BLaER1 (cell line): ENCODE data around the gene NOXO1.
"Not testable (repeated sequence)": the region's sequence is repeated elsewhere in the genome, so short reads cannot be mapped to it uniquely, and the experiment has no call there.

Experiments used
- H3K27ac ChIP-seq: shearing (Covaris generic); formaldehyde crosslinking; 2 replicates; pipeline ENCODE4 v1.8.1; 2022
- H3K27me3 ChIP-seq: shearing (Covaris generic); formaldehyde crosslinking; 2 replicates; pipeline ENCODE4 v1.8.1; 2022
- H3K36me3 ChIP-seq: shearing (Covaris generic); formaldehyde crosslinking; 2 replicates; pipeline ENCODE4 v1.8.1; 2022
- H3K4me1 ChIP-seq: shearing (Covaris generic); formaldehyde crosslinking; 2 replicates; pipeline ENCODE4 v1.8.1; 2022
- H3K4me2 ChIP-seq: shearing (Covaris generic); formaldehyde crosslinking; 2 replicates; pipeline ENCODE4 v1.8.1; 2022
- H3K4me3 ChIP-seq: shearing (Covaris generic); formaldehyde crosslinking; 2 replicates; pipeline ENCODE4 v1.8.1; 2022
- H3K9ac ChIP-seq: shearing (Covaris generic); formaldehyde crosslinking; 2 replicates; pipeline ENCODE4 v1.8.1; 2022
- H3K9me3 ChIP-seq: shearing (Covaris generic); formaldehyde crosslinking; 2 replicates; pipeline ENCODE4 v1.8.1; 2022
- H4K20me1 ChIP-seq: shearing (Covaris generic); formaldehyde crosslinking; 2 replicates; pipeline ENCODE4 v1.8.1; 2022
- Cebpa-rat ChIP-seq: shearing (Covaris generic); IDR thresholded peaks from 2 replicates; pipeline ENCODE4 v1.8.1; 2022

NOXO1 gene

DNA sequence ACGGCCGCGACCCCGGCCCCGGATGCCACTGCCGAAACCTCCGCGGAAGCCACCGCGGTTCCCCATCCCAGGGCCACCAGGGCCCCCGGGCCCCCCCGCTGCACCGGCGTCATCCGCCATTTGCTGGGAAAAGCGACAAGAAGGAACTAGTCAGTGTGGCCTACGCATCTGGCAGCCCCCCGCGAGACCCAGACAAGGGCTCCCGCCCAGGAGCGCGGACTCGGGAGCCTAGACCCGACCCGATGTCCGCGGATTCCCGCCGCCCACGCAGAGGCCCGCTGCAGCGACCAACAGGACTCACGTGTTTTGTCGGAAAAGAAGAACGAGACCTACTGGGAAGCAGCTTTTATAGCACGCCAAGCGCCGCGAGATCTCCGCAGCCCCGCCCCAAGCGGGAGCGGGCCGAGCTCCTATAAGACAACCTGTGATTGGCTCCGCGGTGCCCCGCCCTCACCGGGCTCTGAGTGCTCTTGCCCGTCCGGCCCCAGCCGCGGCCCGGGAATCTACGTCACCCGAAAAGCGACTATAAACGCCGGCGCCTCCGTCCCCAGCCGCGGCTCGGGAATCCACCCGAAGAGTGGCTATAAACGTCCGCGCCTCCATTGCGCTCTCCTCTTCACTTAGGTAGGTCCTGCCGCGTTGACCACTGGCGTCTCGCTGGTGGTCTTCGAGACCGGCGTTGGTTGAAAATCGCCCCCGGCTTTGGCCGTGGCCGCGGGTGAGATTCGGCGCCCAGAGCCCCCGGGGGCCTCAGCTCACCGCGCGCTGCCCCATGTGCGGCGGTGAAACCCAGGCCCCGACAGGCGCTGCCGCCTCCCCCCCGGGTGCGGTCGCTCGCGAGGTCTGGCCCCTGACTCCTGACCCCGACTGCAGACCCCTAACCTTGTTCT, 16.5 kb downstream of the NOXO1 start, which contains the start of gene RPS2:
TSS of gene RPS2 (minus strand) at position 321 of the 890 bp plus-strand sequence. CDS start at position 120, 201 bp downstream.
- peaks cover 48% of the 10 kb centered on the region for H3K4me1 ChIP-seq
- peaks cover 44% of the 10 kb centered on the region for H4K20me1 ChIP-seq
- peaks cover 40% of the 10 kb centered on the region for H3K36me3 ChIP-seq
- peak within 1 kb of the TSS; percentile 97 for H3K9ac ChIP-seq
- H3K4me3 ChIP-seq = peak within 1 kb of the TSS; percentile 90
- peak within 1 kb of the TSS; percentile 98 for H3K4me2 ChIP-seq
- no peak for TF ChIP-seq Cebpa-rat
- no peaks in the 10 kb centered on the region for H3K27me3 ChIP-seq
- H3K27ac ChIP-seq = peak within 1 kb of the TSS; percentile 96
- H3K9me3 ChIP-seq = no peaks in the 10 kb centered on the region

DNA sequence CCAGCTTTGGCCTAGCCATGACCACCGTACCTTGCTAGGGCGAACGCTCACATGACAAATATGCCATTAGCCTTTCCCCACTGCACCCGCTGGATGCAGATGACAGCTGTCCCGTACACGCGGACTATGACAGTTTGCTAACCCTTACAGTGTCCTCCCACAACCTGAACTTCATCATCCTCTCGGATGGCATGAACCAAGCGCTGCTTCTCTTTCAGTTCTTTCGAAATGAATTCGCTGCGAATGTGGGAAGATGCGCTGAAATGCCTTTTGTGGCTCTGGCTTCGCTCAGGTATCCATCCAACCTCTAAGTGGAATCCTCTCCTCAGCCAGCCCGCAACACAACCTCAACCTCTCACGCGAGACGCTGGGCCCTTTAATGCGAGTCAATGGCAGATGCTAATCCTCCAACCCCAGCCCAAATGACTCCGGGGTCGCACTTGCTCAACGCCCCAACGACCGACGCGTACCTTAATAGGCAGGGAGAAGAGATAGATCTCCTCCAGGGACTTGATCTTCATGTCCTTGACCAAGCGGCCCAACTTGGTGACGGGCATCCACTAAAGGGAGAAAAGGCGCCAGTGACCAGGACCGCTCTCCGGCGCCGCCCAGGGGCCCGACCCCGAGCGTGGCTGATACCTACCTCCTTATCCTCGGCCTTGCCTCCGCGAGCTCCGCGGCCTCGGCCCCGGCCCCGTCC, 17.3 kb downstream of the NOXO1 start:
- peaks cover 48% of the 10 kb centered on the region for H3K4me1 ChIP-seq
- H3K9me3 ChIP-seq = no peaks in the 10 kb centered on the region
- H3K4me2 ChIP-seq = peak overlapping the region; percentile 88
- peak overlapping the region; percentile 90 for H3K4me3 ChIP-seq
- H3K27me3 ChIP-seq = no peaks in the 10 kb centered on the region
- peaks cover 40% of the 10 kb centered on the region for H3K36me3 ChIP-seq
- peaks cover 44% of the 10 kb centered on the region for H4K20me1 ChIP-seq
- peak overlapping the region; percentile 97 for H3K9ac ChIP-seq
- H3K27ac ChIP-seq = peak overlapping the region; percentile 96
- TF ChIP-seq Cebpa-rat = no peak

DNA sequence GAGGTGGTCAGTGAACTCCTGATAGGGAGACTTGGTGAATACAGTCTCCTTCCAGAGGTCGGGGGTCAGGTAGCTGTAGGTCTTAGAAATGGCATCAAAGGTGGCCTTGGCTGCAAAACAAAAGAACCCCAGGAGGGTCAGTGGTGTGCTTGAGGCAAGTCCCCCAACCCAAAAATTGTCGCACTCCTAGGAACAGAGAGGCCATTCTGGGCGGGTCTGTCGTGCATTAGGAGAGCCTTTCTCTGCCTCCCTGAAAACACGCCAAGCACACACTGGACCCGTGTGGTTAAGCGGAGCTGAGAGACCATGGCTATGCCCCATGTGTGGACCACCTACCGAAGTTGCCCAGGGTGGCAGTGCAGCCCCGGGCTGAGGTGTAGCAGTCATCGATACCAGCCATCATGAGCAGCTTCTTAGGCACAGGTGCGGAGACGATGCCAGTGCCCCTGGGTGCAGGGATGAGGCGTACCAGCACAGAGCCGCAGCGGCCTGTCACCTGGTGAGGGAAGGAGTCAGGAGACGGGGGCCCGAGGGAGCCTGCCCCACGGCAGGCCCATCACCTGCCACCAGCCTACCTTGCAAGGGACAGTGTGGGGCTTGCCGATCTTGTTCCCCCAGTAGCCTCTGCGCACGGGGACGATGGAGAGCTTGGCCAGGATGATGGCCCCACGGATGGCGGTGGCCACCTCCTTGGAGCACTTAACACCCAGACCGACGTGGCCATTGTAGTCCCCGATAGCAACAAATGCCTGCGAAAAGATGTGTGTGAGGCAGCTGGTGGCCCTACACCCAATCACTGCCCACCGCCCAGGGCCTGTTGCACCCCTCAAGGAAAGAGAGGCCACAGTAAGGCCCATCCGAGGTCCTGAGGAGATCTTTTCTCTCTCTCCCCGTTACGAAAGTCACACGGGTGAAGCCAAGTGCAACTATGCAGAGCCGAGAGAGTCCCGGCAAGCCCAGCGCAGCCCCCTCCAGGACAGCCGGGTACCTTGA, 18.8 kb downstream of the NOXO1 start:
- Histone ChIP-seq H3K4me2 (peak overlapping the region; percentile 88), H3K4me1 (peaks cover 48% of the 10 kb centered on the region), H3K4me3 (peak overlapping the region; percentile 90), H3K27ac (peak overlapping the region; percentile 96; the same call in 1 of the 2 replicates), H4K20me1 (peaks cover 44% of the 10 kb centered on the region), H3K36me3 (peaks cover 40% of the 10 kb centered on the region), H3K9ac (peak overlapping the region; percentile 97)
- H3K9me3 ChIP-seq, H3K27me3 ChIP-seq: not testable (repeated sequence)

DNA sequence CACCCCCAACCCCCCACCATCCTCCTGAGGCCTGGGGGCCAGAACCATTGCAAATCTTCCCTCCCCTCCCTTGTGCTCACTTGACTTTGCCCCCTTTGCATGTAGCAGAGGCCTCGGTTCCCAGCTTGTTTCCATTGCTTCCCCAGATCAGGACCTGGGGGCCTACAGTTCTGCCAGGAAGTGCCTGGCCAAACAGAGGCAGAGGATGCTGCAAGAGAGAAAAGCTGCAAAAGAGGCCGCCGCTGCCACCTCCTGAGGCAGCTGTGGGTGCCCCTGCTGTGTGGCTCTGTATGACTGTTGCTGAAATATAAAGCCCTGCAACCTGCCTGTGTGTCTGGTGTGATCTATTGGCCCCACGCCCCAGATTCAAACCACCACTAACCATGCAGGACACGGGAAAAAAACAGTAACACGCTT, 19.6 kb downstream of the NOXO1 start:
- H3K36me3 ChIP-seq = peaks cover 34% of the 10 kb centered on the region

DNA sequence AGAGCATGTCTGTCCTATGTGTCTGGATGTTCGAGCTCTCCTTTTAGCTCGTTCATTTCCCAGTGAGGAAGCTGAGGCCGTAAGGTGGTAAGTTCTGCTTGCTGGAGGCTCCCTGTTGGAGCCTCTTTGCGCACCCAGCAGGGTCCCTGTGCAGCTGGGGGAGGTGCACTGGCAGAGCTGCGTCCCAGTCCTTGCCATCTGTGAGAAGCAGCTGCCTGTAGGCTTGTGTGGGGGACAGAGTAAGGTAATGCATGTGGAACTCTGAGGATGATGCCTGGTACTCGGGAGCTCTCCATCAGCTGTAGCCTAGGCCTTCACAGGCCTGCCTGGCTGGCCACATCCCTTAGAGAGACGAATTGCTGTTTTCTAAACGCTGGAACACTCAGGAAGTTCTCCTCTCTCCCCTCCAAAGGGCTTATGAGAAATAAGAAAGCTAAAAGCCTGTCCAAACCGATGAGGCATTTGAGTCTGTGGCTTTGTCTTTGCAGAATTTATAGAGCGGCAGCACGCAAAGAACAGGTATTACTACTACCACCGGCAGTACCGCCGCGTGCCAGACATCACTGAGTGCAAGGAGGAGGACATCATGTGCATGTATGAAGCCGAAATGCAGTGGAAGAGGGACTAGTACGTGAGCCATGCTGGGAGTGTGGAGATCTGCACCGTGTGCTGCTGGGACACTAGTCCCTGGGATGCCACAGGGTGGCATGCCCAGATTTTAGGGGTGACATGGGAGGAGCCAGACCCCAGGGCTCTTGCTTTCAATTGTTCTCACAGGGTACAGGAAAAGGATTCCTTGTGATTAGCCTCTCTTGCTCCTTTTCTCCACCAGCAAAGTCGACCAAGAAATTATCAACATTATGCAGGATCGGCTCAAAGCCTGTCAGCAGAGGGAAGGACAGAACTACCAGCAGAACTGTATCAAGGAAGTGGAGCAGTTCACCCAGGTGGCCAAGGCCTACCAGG, 20.3 kb downstream of the NOXO1 start:
- peak overlapping the region; percentile 88 for H3K4me2 ChIP-seq
- peaks cover 44% of the 10 kb centered on the region for H4K20me1 ChIP-seq
- H3K9ac ChIP-seq = peak overlapping the region; percentile 93
- no peaks in the 10 kb centered on the region for H3K27me3 ChIP-seq
- H3K4me3 ChIP-seq = peak overlapping the region; percentile 95
- peaks cover 40% of the 10 kb centered on the region for H3K4me1 ChIP-seq
- no peak for TF ChIP-seq Cebpa-rat
- H3K27ac ChIP-seq = peak overlapping the region; percentile 19; the same call in 1 of the 2 replicates
- H3K36me3 ChIP-seq = peaks cover 32% of the 10 kb centered on the region
- H3K9me3 ChIP-seq = no peaks in the 10 kb centered on the region

More for the DNA sequence above, 19.6 kb downstream of the NOXO1 start:
- Histone ChIP-seq H3K27me3 (no peaks in the 10 kb centered on the region), H3K4me1 (peaks cover 47% of the 10 kb centered on the region), H4K20me1 (peaks cover 44% of the 10 kb centered on the region), H3K9ac (0 out of 2 replicates have a peak overlapping the region, but pooled peaks have one; percentile 97), H3K4me3 (0 out of 2 replicates have a peak overlapping the region, but pooled peaks have one; percentile 33), H3K27ac (no peak overlapping the region), H3K4me2 (peak overlapping the region; percentile 88), H3K9me3 (no peaks in the 10 kb centered on the region)
- TF ChIP-seq Cebpa-rat = no peak

DNA sequence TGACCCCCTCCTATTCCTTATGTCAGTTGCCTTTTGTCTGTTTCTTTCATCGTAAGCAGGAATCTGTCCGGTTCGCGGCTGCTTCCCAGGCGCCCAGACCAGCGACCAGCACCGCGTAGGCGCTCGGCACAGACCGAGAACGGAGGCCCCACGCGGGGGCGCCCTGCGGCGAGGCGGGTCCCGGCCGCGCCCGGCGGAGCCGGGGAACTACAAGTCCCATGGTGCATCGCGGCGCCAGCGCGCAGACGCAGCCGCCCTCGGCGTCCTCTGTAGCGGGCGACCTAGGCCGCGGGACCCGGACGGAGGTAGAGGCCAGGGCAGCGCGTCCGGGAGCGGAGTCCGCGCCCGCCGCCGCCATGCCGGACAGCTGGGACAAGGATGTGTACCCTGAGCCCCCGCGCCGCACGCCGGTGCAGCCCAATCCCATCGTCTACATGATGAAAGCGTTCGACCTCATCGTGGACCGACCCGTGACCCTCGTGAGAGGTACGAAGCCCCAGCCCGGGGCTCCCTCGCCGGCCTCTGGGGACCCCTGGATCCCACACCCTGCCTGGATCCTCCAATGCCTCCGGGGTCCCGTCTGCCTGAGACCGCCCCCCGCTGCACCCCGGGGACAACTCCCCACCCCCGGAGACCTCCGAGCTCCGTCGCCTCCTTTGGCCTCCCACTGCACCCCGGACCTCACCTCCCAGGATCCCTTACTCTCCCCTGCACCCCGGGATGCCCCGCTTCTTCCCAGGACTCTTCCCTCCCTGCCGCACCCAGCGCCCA, 21.8 kb downstream of the NOXO1 start, which contains the start of gene NDUFB10:
TSS of gene NDUFB10 (plus strand) at position 270 of the 771 bp plus-strand sequence. CDS start at position 357, 87 bp downstream.
- Histone ChIP-seq H4K20me1 (peaks cover 44% of the 10 kb centered on the region), H3K4me1 (peaks cover 33% of the 10 kb centered on the region), H3K27ac (peak within 1 kb of the TSS; percentile 94), H3K9ac (peak within 1 kb of the TSS; percentile 93), H3K27me3 (no peaks in the 10 kb centered on the region), H3K4me3 (peak within 1 kb of the TSS; percentile 95), H3K9me3 (no peaks in the 10 kb centered on the region), H3K4me2 (peak within 1 kb of the TSS; percentile 88), H3K36me3 (peaks cover 32% of the 10 kb centered on the region)
- TF ChIP-seq Cebpa-rat = no peak

DNA sequence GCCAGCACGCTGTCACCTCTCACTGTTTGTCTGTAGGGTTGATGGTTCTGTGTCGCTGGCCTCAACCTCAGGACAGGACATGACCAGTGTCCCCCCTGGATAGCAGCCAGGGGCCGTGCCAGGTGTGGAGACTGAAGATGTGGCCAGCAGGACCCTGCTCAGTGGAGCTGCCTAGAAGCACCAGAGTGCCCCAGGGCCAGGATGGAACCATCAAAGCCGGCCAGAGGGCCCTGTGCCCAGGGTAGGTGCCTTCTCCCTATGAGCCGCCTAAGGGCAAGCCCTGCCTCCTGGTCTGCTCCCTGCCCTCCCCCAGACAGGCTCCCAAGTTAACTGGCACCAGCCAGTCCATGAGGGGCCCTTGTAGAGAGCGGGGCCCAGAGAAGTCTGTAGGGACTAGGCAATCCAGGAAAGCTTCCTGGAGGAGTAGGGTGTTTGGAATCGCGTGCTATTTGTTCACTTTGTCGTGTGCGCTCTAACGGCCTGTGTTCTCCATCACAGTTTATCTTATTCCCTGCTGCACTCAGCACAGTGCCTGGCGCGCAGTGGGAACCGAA, 22.5 kb downstream of the NOXO1 start:
- Histone ChIP-seq H3K4me2 (peak overlapping the region; percentile 88), H3K9ac (peak overlapping the region; percentile 93; the same call in 1 of the 2 replicates), H3K36me3 (peaks cover 28% of the 10 kb centered on the region), H3K4me1 (peaks cover 33% of the 10 kb centered on the region), H4K20me1 (peaks cover 37% of the 10 kb centered on the region), H3K27ac (no peak overlapping the region), H3K9me3 (no peaks in the 10 kb centered on the region), H3K4me3 (peak overlapping the region; percentile 95; the same call in 1 of the 2 replicates), H3K27me3 (no peaks in the 10 kb centered on the region)
- no peak for TF ChIP-seq Cebpa-rat

DNA sequence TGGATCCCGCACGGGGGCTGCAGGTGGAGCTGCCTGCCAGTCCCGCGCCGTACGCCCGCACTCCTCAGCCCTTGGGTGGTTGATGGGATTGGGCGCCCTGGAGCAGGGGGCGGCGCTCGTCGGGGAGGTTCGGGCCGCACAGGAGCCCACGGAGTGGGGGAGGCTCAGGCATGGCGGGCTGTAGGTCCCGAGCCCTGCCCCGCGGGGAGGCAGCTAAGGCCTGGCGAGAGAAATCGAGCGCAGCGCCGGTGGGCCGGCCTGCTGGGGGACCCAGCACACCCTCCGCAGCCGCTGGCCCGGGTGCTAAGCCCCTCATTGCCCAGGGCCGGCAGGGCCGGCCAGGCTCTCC, 23.2 kb downstream of the NOXO1 start:
- Histone ChIP-seq H3K4me1 (peaks cover 29% of the 10 kb centered on the region), H3K36me3 (peaks cover 21% of the 10 kb centered on the region), H4K20me1 (peaks cover 31% of the 10 kb centered on the region)
- not testable (repeated sequence) for H3K9me3 ChIP-seq, H3K27me3 ChIP-seq, H3K4me2 ChIP-seq, H3K27ac ChIP-seq, H3K4me3 ChIP-seq, H3K9ac ChIP-seq

DNA sequence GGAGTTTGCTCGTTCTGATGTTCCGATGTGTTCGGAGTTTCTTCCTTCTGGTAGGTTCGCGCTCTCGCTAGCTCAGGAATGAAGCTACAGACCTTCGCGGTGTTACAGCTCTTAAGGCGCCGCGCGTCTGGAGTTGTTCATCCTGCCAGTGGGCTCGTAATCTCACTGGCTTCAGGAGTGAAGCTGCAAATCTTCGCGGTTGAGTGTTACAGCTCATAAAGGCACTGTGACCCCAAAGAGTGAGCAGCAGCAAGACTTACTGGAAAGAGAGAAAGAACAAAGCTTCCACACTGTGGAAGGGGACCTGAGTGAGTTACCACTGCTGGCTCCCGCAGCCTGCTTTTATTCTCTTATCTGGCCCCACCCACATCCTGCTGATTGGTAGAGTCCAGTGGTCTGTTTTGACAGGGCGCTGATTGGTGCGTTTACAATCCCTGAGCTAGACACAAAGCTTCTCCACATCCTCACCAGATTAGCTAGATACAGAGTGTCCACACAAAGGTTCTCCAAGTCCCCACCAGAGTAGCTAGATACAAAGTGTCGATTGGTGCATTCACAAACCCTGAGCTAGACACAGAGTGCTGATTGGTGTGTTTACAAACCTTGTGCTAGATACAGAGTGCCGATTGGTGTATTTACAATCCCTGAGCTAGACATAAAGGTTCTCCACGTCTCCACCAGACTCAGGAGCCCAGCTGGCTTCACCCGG, 23.7 kb downstream of the NOXO1 start:
- peaks cover 25% of the 10 kb centered on the region for H4K20me1 ChIP-seq
- not testable (repeated sequence) for H3K4me2 ChIP-seq, H3K4me3 ChIP-seq, H3K9me3 ChIP-seq, H3K9ac ChIP-seq, H3K27me3 ChIP-seq, H3K27ac ChIP-seq
- H3K4me1 ChIP-seq = peaks cover 24% of the 10 kb centered on the region
- peaks cover 16% of the 10 kb centered on the region for H3K36me3 ChIP-seq
